Vagina (tissue), 2 donors: Measurements from ENCODE around the gene PARN. TPM values are rescaled to one million over a fixed set of nuclear protein-coding genes. Genes with fewer than 3 reads are reported as not detected.
"Not testable (repeated sequence)": the region's sequence is repeated elsewhere in the genome, so short reads cannot be mapped to it uniquely, and the experiment has no call there.

Source experiments
- DNase-seq, 2 donors: peaks; one replicate each; pipeline ENCODE4 v3.0.0-alpha.2; 2017; ENCODE audit errors: extremely low spot score in 2 of 2
- H3K27ac ChIP-seq: fragments of 200-600 bp; sonication (generic); one replicate; pipeline ENCODE4 v1.5.1; 2019
- H3K27me3 ChIP-seq: fragments of 200-600 bp; sonication (generic); one replicate; pipeline ENCODE4 v1.5.1; 2019
- H3K36me3 ChIP-seq, 2 donors: fragments of 200-600 bp; sonication (generic); one replicate each; pipeline ENCODE4 v1.5.1; 2017 to 2019
- H3K4me1 ChIP-seq: fragments of 200-600 bp; sonication (generic); one replicate; pipeline ENCODE4 v1.5.1; 2019
- H3K4me3 ChIP-seq, 2 donors: fragments of 200-600 bp; sonication (generic); 1 replicate in 1 of 2; 2 replicates in 1 of 2; pipeline ENCODE4 v1.5.1; 2016 to 2019
- H3K9me3 ChIP-seq: fragments of 200-600 bp; sonication (generic); one replicate; pipeline ENCODE4 v1.5.1; 2019
- CTCF ChIP-seq, 3 experiments: fragments of 450-650 bp in 2 of 3; fragments of 200-600 bp in 1 of 3; sonication (generic) in 1 of 3; IDR thresholded peaks; one replicate each; pipeline ENCODE4 v1.5.1; 2017 to 2019; ENCODE audit warnings: antibody characterized with exemption in 3 of 3, mild to moderate bottlenecking in 2 of 3, moderate library complexity in 2 of 3
- POLR2A ChIP-seq, 2 donors: fragments of 450-650 bp; IDR thresholded peaks; one replicate each; pipeline ENCODE4 v1.6.1; 2017; ENCODE audit warnings: antibody characterized with exemption in 2 of 2, mild to moderate bottlenecking in 2 of 2, moderate library complexity in 2 of 2
- POLR2AphosphoS5 ChIP-seq, 2 donors: sonication (generic); formaldehyde crosslinking; IDR thresholded peaks; one replicate each; pipeline ENCODE4 v1.9.0; 2017; ENCODE audit warnings: antibody characterized with exemption in 2 of 2, mild to moderate bottlenecking in 2 of 2, low read depth in 1 of 2; ENCODE audit not compliant: insufficient read depth in 1 of 2
- intact Hi-C: fragments of 100-400 bp; cut with DNase I; formaldehyde crosslinking; loops from one replicate; pipeline ENCODE4 v1.15.1; 2023
- total RNA-seq: library from RNA; depleted of rRNA; stranded (reverse); fragments of >200 nt; gene quantifications from one replicate; pipeline ENCODE4 v1.2.3, GENCODE V29; 2016

PARN gene
- total RNA-seq, 1 donor from 2014 or later = 39.3 TPM

- intact Hi-C loops = no loop called here
- Histone ChIP-seq H3K36me3 (peaks cover 0 to 34% of the 10 kb centered on the region in 2 donors), H3K27me3 (no peaks in the 10 kb centered on the region), H3K27ac (no peak overlapping the region), H3K9me3 (no peaks in the 10 kb centered on the region), H3K4me3 (no peak overlapping the region), H3K4me1 (peaks cover 20% of the 10 kb centered on the region)
- TF ChIP-seq CTCF (IDR thresholded peaks at IDR 0.05) (no peak), POLR2AphosphoS5 (IDR thresholded peaks at IDR 0.05; ENCODE audit: insufficient read depth in 1 of 2, low read depth in 1 of 2) (no peak), POLR2A (IDR thresholded peaks at IDR 0.05) (no peak)
- no peak for DNase-seq
Measured at GRCh38 chr16:14641206-14641605, 11.1 kb upstream of the PARN start.

GRCh38 chr16:14640538-14640937, 10.5 kb upstream of the PARN start:
- no peak for TF ChIP-seq POLR2A (IDR thresholded peaks at IDR 0.05)
- TF ChIP-seq CTCF (IDR thresholded peaks at IDR 0.05) = no peak
- peak in 1 of 2 donors; percentile 35 for TF ChIP-seq POLR2AphosphoS5 (IDR thresholded peaks at IDR 0.05; ENCODE audit: insufficient read depth in 1 of 2, low read depth in 1 of 2)
- no peaks in the 10 kb centered on the region for H3K27me3 ChIP-seq
- no peak overlapping the region for H3K27ac ChIP-seq
- no peak for DNase-seq
- H3K9me3 ChIP-seq = no peaks in the 10 kb centered on the region
- H3K4me3 ChIP-seq = no peak overlapping the region
- peaks cover 0 to 27% of the 10 kb centered on the region in 2 donors for H3K36me3 ChIP-seq
- H3K4me1 ChIP-seq = peaks cover 26% of the 10 kb centered on the region
- intact Hi-C loops = no loop called here

GRCh38 chr16:14636951-14637240, 6.8 kb upstream of the PARN start:
- H3K27ac ChIP-seq, H3K27me3 ChIP-seq, intact Hi-C loops, H3K9me3 ChIP-seq, DNase-seq, H3K4me3 ChIP-seq: not testable (repeated sequence)
- peaks cover 0 to 13% of the 10 kb centered on the region in 2 donors for H3K36me3 ChIP-seq
- peaks cover 44% of the 10 kb centered on the region for H3K4me1 ChIP-seq

- H3K27me3 ChIP-seq, DNase-seq, H3K4me3 ChIP-seq, H3K27ac ChIP-seq, H3K9me3 ChIP-seq, intact Hi-C loops: not testable (repeated sequence)
- Histone ChIP-seq H3K36me3 (peaks cover 0 to 13% of the 10 kb centered on the region in 2 donors), H3K4me1 (peaks cover 47% of the 10 kb centered on the region)
Measured at GRCh38 chr16:14636179-14636950, 6.3 kb upstream of the PARN start.

- H3K4me1 ChIP-seq = peaks cover 52% of the 10 kb centered on the region
- no peak overlapping the region for H3K4me3 ChIP-seq
- intact Hi-C loops = no loop called here
- H3K9me3 ChIP-seq = no peaks in the 10 kb centered on the region
- H3K36me3 ChIP-seq = peaks cover 0 to 7% of the 10 kb centered on the region in 2 donors
- H3K27ac ChIP-seq = no peak overlapping the region
- no peaks in the 10 kb centered on the region for H3K27me3 ChIP-seq
- no peak for DNase-seq
- TF ChIP-seq POLR2A (IDR thresholded peaks at IDR 0.05) (no peak), POLR2AphosphoS5 (IDR thresholded peaks at IDR 0.05; ENCODE audit: insufficient read depth in 1 of 2, low read depth in 1 of 2) (no peak), CTCF (IDR thresholded peaks at IDR 0.05) (no peak)
Measured at GRCh38 chr16:14635395-14636165, 5.5 kb upstream of the PARN start.

GRCh38 chr16:14634389-14634725, 4.3 kb upstream of the PARN start:
- Histone ChIP-seq H3K36me3 (peaks cover 0 to 7% of the 10 kb centered on the region in 2 donors), H3K4me3 (peak overlapping the region; percentile 66 to 90), H3K9me3 (no peaks in the 10 kb centered on the region), H3K27ac (no peak overlapping the region), H3K27me3 (no peaks in the 10 kb centered on the region), H3K4me1 (peaks cover 59% of the 10 kb centered on the region)
- intact Hi-C loops = no loop called here
- no peak for TF ChIP-seq POLR2A (IDR thresholded peaks at IDR 0.05)
- no peak for TF ChIP-seq CTCF (IDR thresholded peaks at IDR 0.05)
- no peak for TF ChIP-seq POLR2AphosphoS5 (IDR thresholded peaks at IDR 0.05; ENCODE audit: insufficient read depth in 1 of 2, low read depth in 1 of 2)
- DNase-seq = no peak
